IMR-90 (cell line): Measurements from ENCODE around the gene ZNRF3. TPM values are rescaled to one million over a fixed set of nuclear protein-coding genes. Genes with fewer than 3 reads are reported as not detected.

ENCODE experiments used
- ATAC-seq: fragments of 200-7000 bp; cut with Tn5 transposase; 2 replicates; pipeline ENCODE4 v1.9.1; 2020; ENCODE audit warnings: low read depth, mild to moderate bottlenecking, moderate library complexity
- BruUV-seq: library from RNA; stranded (reverse); fragments of 400-500 nt; replicated peaks from 2 replicates; lab custom pipeline; 2021; lab: Mats Ljungman, UMichigan
- CTCF ChIA-PET: fragments of 300-600 bp; formaldehyde crosslinking; extraction: SDS; loops from one replicate; lab custom pipeline; 2021; ENCODE audit warnings: antibody characterized with exemption; lab: Yijun Ruan, JAX
- POLR2A ChIA-PET: fragments of 300-600 bp; sonication (Branson Sonifier 250); formaldehyde crosslinking; loops from one replicate; lab custom pipeline; 2022; ENCODE audit warnings: antibody characterized with exemption; ENCODE audit not compliant: unreplicated experiment; lab: Charles Lee
- DNase-seq: peaks from one replicate; pipeline ENCODE4 v3.0.0; 2013
- H2AFZ ChIP-seq: replicated peaks from 2 replicates; pipeline ENCODE3; 2013; ENCODE audit warnings: low read length, mild to moderate bottlenecking; ENCODE audit not compliant: poor library complexity
- H2AK5ac ChIP-seq: 2 replicates; pipeline ENCODE4 v1.6.1; 2013; ENCODE audit warnings: low read depth, low read length, inconsistent platforms
- H2AK9ac ChIP-seq: replicated peaks from 2 replicates; pipeline ENCODE3; 2013; ENCODE audit warnings: mild to moderate bottlenecking, low read depth, low read length, moderate library complexity; ENCODE audit not compliant: poor library complexity
- H2BK120ac ChIP-seq: 2 replicates; pipeline ENCODE4 v1.6.1; 2013; ENCODE audit warnings: low read depth, low read length, inconsistent platforms
- H2BK15ac ChIP-seq: 3 replicates; pipeline ENCODE4 v1.6.1; 2013; ENCODE audit warnings: low read depth, low read length, inconsistent platforms
- H2BK20ac ChIP-seq: 2 replicates; pipeline ENCODE4 v1.6.1; 2013; ENCODE audit warnings: low read depth, mild to moderate bottlenecking, inconsistent platforms, low read length, moderate library complexity
- H2BK5ac ChIP-seq: 2 replicates; pipeline ENCODE4 v1.6.1; 2013; ENCODE audit warnings: mild to moderate bottlenecking, low read depth, low read length, inconsistent platforms; ENCODE audit not compliant: poor library complexity, severe bottlenecking
- H3K14ac ChIP-seq: replicated peaks from 2 replicates; pipeline ENCODE4 v1.6.1; 2013; ENCODE audit warnings: low read depth, low read length, inconsistent platforms
- H3K18ac ChIP-seq: 2 replicates; pipeline ENCODE4 v1.6.1; 2013; ENCODE audit warnings: low read depth, low read length, control low read depth
- H3K23ac ChIP-seq: 2 replicates; pipeline ENCODE4 v1.6.1; 2013; ENCODE audit warnings: low read depth, low read length, inconsistent platforms
- H3K27ac ChIP-seq: 2 replicates; pipeline ENCODE4 v1.5.1; 2013; ENCODE audit warnings: mild to moderate bottlenecking, control low read depth, low read length; ENCODE audit not compliant: insufficient read depth
- H3K27me3 ChIP-seq: 2 replicates; pipeline ENCODE4 v1.6.1; 2013; ENCODE audit warnings: low read length; ENCODE audit not compliant: control insufficient read depth, insufficient read depth
- H3K36me3 ChIP-seq: 2 replicates; pipeline ENCODE4 v1.6.1; 2013; ENCODE audit warnings: low read length, mixed read lengths; ENCODE audit not compliant: control insufficient read depth, insufficient read depth
- H3K4ac ChIP-seq: 2 replicates; pipeline ENCODE4 v1.6.1; 2013; ENCODE audit warnings: low read depth, low read length, inconsistent platforms
- H3K4me1 ChIP-seq: 2 replicates; pipeline ENCODE4 v1.6.1; 2013; ENCODE audit warnings: low read length, mixed read lengths; ENCODE audit not compliant: control insufficient read depth, insufficient read depth
- H3K4me2 ChIP-seq: 2 replicates; pipeline ENCODE4 v1.6.1; 2013; ENCODE audit warnings: low read depth, mild to moderate bottlenecking, control low read depth, low read length, moderate library complexity
- H3K4me3 ChIP-seq: 2 replicates; pipeline ENCODE4 v1.5.1; 2013; ENCODE audit warnings: low read depth, mild to moderate bottlenecking, control low read depth, low read length, moderate library complexity; ENCODE audit not compliant: insufficient read depth
- H3K56ac ChIP-seq: 2 replicates; pipeline ENCODE4 v1.6.1; 2013; ENCODE audit warnings: low read length, inconsistent platforms; ENCODE audit not compliant: insufficient read depth; ENCODE audit errors: extremely low read depth
- H3K79me1 ChIP-seq, 2 experiments: 2 replicates each; pipeline ENCODE4 v1.6.1; 2013; ENCODE audit warnings: low read length in 2 of 2, inconsistent platforms in 1 of 2, low read depth in 1 of 2
- H3K9ac ChIP-seq: 2 replicates; pipeline ENCODE4 v1.6.1; 2013; ENCODE audit warnings: low read depth, low read length, control low read depth
- H3K9me1 ChIP-seq: 2 replicates; pipeline ENCODE4 v1.6.1; 2013; ENCODE audit warnings: low read length, inconsistent platforms; ENCODE audit not compliant: insufficient read depth
- H3K9me3 ChIP-seq: 2 replicates; pipeline ENCODE4 v1.6.1; 2013; ENCODE audit warnings: low read length; ENCODE audit not compliant: control insufficient read depth, insufficient read depth
- H4K20me1 ChIP-seq: 2 replicates; pipeline ENCODE4 v1.6.1; 2013; ENCODE audit warnings: low read length, inconsistent platforms; ENCODE audit not compliant: insufficient read depth
- H4K5ac ChIP-seq: 2 replicates; pipeline ENCODE4 v1.6.1; 2013; ENCODE audit warnings: mild to moderate bottlenecking, low read depth, low read length, control low read depth
- H4K8ac ChIP-seq, 2 experiments: 2 replicates each; pipeline ENCODE4 v1.6.1; 2013; ENCODE audit warnings: low read depth in 2 of 2, low read length in 2 of 2, control low read depth in 1 of 2, inconsistent platforms in 1 of 2
- H4K91ac ChIP-seq: 2 replicates; pipeline ENCODE4 v1.6.1; 2013; ENCODE audit warnings: low read depth, low read length, inconsistent platforms; ENCODE audit not compliant: insufficient read depth
- BHLHE40 ChIP-seq: fragments of 150-350 bp; IDR thresholded peaks from 2 replicates; pipeline ENCODE4 v1.6.1; 2016; ENCODE audit warnings: mild to moderate bottlenecking, low read depth, low read length
- CHD1 ChIP-seq: IDR thresholded peaks from 2 replicates; pipeline ENCODE4 v1.6.1; 2012; ENCODE audit warnings: low read depth, low read length, improper control_type of control experiment
- CTCF ChIP-seq: conservative IDR thresholded peaks from 2 replicates; pipeline ENCODE4 v1.5.1; 2012; ENCODE audit warnings: mild to moderate bottlenecking, low read depth, low read length, improper control_type of control experiment
- MAFK ChIP-seq: IDR thresholded peaks from 2 replicates; pipeline ENCODE4 v1.6.1; 2012; ENCODE audit warnings: low read depth, low read length, improper control_type of control experiment
- MAZ ChIP-seq: IDR thresholded peaks from 2 replicates; pipeline ENCODE4 v1.6.1; 2012; ENCODE audit warnings: low read depth, mild to moderate bottlenecking, low read length, improper control_type of control experiment, moderate library complexity, borderline replicate concordance
- NFE2L2 ChIP-seq: fragments of 150-350 bp; IDR thresholded peaks from 2 replicates; pipeline ENCODE4 v1.6.1; 2016; ENCODE audit warnings: low read depth, mild to moderate bottlenecking, low read length
- POLR2A ChIP-seq: IDR thresholded peaks from 2 replicates; pipeline ENCODE4 v1.6.1; 2012; ENCODE audit warnings: mild to moderate bottlenecking, low read depth, low read length
- RFX5 ChIP-seq: IDR thresholded peaks from 2 replicates; pipeline ENCODE4 v1.8.0; 2012; ENCODE audit warnings: low read depth, mild to moderate bottlenecking, low read length, moderate library complexity
- SMC3 ChIP-seq: fragments of 150-350 bp; IDR thresholded peaks from 2 replicates; pipeline ENCODE4 v1.6.1; 2016; ENCODE audit warnings: low read depth, mild to moderate bottlenecking, antibody characterized with exemption, low read length, moderate library complexity
- WGBS, 2 experiments: methylation state at CpG; one replicate each; pipeline versions ENCODE4 v1.1.5 to v1.1.7; 2013; ENCODE audit warnings: missing lambda C conversion rate in 2 of 2; ENCODE audit not compliant: insufficient read length in 1 of 2; ENCODE audit errors: extremely low coverage in 2 of 2; 5-methylcytosine and 5-hydroxymethylcytosine counted together
- dilution Hi-C: fragments of 300-500 bp; cut with HindIII; formaldehyde crosslinking; loops from one replicate; pipeline ENCODE4 v1.14.3; 2018; ENCODE audit warnings: low sequenced_read_pairs; ENCODE audit not compliant: unreplicated experiment
- in situ Hi-C: fragments of 300-500 bp; cut with MboI; formaldehyde crosslinking; loops from 3 replicates; pipeline ENCODE4 v1.14.3; 2019; ENCODE audit warnings: low sequenced_read_pairs, inconsistent platforms, mixed read lengths
- intact Hi-C: fragments of 100-400 bp; cut with micrococcal nuclease; formaldehyde crosslinking; loops from 2 replicates; pipeline ENCODE4 v1.10.0; 2022
- polyA plus RNA-seq, 3 experiments: library from polyadenylated mRNA; depleted of rRNA; stranded (reverse); fragments of >200 nt; gene quantifications; 2 replicates each; pipeline ENCODE4 v1.2.3, GENCODE V29; 2012; ENCODE audit warnings: low replicate concordance in 1 of 3
- total RNA-seq: library from RNA; depleted of rRNA; stranded (reverse); fragments of >200 nt; gene quantifications from 2 replicates; pipeline ENCODE4 v1.2.3, GENCODE V29; 2012
- TF ChIP-seq, protein P1 (sequence below): fragments of 150-350 bp; IDR thresholded peaks from 2 replicates; pipeline ENCODE4 v1.6.1; 2017; ENCODE audit warnings: mild to moderate bottlenecking, antibody characterized with exemption, low read length, low read depth
- TF ChIP-seq, protein P2 (sequence below): fragments of 150-350 bp; IDR thresholded peaks from 2 replicates; pipeline ENCODE4 v1.6.1; 2016; ENCODE audit warnings: low read depth, mild to moderate bottlenecking, low read length, moderate library complexity, borderline replicate concordance

The ZNRF3 gene
- total and polyA plus RNA-seq, 2 of the 4 experiments (the other 2 are of a cell fraction), result 1.4 to 2.4 TPM

DNA sequence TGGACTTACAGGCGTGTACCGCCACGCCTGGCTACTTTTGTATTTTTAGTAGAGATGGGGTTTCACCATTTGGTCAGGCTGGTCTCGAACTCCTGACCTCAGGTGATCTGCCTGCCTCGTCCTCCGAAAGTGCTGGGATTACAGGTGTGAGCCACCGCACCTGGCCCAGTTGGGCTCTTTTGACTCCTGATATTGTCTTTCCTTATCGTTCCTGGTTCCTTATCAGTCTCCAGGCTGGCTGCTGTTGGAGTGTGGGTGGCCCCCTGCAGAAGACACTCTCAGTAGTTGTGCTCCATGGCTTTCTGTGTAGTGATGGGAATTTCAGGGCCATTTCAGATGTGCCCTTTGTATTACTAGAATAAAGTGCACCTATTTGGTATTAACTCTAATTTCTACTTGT is 123.0 kb downstream of the ZNRF3 start:
- Histone ChIP-seq H2BK120ac (no peak overlapping the region), H3K4me3 (no peak overlapping the region), H2BK5ac (no peak overlapping the region), H3K23ac (no peak overlapping the region), H3K79me1 (no peaks in the 10 kb centered on the region; a peak in 1 of 4 replicates), H4K91ac (no peak overlapping the region), H3K4me2 (no peak overlapping the region), H3K36me3 (no peaks in the 10 kb centered on the region), H3K27ac (no peak overlapping the region), H4K8ac (no peak overlapping the region), H3K4me1 (peaks cover 2% of the 10 kb centered on the region; the same call in 1 of the 2 replicates), H3K9ac (no peak overlapping the region), H2AK5ac (no peak overlapping the region), H4K20me1 (no peaks in the 10 kb centered on the region), H3K56ac (no peak overlapping the region), H2BK20ac (no peak overlapping the region), H4K5ac (no peak overlapping the region), H3K18ac (no peak overlapping the region), H3K14ac (no peak overlapping the region), H2AK9ac (no peak overlapping the region), H3K27me3 (no peaks in the 10 kb centered on the region), H3K9me3 (no peaks in the 10 kb centered on the region), H2AFZ (no peak overlapping the region), H3K4ac (no peak overlapping the region), H2BK15ac (no peak overlapping the region), H3K9me1 (no peaks in the 10 kb centered on the region)
- in situ Hi-C loops (no loop called here), intact Hi-C loops (no loop called here), dilution Hi-C loops (no loop called here)
- POLR2A ChIA-PET, result no interaction called here
- no peak for ATAC-seq
- CTCF ChIA-PET, result no interaction called here
- 100% methylated on average over 3 of the region's 8 CpGs; no CpG with 5 or more reads in 1 of the 2 experiments for WGBS, 2 experiments
- no TSS peak for BruUV-seq
- no peak for DNase-seq
- TF ChIP-seq MAZ, result no peak
- no peak for TF ChIP-seq CTCF
- no peak for TF ChIP-seq BHLHE40
- TF ChIP-seq MAFK, result no peak
- TF ChIP-seq, protein P1, sequence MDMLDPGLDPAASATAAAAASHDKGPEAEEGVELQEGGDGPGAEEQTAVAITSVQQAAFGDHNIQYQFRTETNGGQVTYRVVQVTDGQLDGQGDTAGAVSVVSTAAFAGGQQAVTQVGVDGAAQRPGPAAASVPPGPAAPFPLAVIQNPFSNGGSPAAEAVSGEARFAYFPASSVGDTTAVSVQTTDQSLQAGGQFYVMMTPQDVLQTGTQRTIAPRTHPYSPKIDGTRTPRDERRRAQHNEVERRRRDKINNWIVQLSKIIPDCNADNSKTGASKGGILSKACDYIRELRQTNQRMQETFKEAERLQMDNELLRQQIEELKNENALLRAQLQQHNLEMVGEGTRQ, result no peak
- no peak for TF ChIP-seq NFE2L2
- TF ChIP-seq POLR2A, result no peak
- TF ChIP-seq SMC3, result no peak
- TF ChIP-seq RFX5, result no peak
- TF ChIP-seq, protein P2, sequence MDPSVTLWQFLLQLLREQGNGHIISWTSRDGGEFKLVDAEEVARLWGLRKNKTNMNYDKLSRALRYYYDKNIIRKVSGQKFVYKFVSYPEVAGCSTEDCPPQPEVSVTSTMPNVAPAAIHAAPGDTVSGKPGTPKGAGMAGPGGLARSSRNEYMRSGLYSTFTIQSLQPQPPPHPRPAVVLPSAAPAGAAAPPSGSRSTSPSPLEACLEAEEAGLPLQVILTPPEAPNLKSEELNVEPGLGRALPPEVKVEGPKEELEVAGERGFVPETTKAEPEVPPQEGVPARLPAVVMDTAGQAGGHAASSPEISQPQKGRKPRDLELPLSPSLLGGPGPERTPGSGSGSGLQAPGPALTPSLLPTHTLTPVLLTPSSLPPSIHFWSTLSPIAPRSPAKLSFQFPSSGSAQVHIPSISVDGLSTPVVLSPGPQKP, result no peak
- TF ChIP-seq CHD1, result no peak
